GM21423 (cell line): ENCODE measurements around the gene FGFBP2.

Experiments used
- ATAC-seq: cut with Tn5 transposase; IDR thresholded peaks from one replicate; pipeline ENCODE4 v1.9.1; 2021; ENCODE audit warnings: mild to moderate bottlenecking, moderate library complexity; ENCODE audit not compliant: unreplicated experiment

The FGFBP2 gene

GRCh38 chr4:15963001-15963451 is at the start of gene FGFBP2:
Gene FGFBP2, minus strand, starts transcription at chr4:15963175. Its CDS starts 46 bp downstream, at chr4:15963129.
- peak; percentile 52 for ATAC-seq

GRCh38 chr4:16011173-16011572 is 48.2 kb upstream of the FGFBP2 start:
- ATAC-seq: no peak

- no peak for ATAC-seq
Observed at GRCh38 chr4:16009153-16009552, 46.2 kb upstream of the FGFBP2 start.

- ATAC-seq: no peak
Observed at GRCh38 chr4:16007471-16008095, 44.6 kb upstream of the FGFBP2 start.

- no peak for ATAC-seq
Observed at GRCh38 chr4:16006771-16007446, 43.9 kb upstream of the FGFBP2 start.

- no peak for ATAC-seq
Observed at GRCh38 chr4:16005676-16006075, 42.7 kb upstream of the FGFBP2 start.

GRCh38 chr4:16001484-16001858 is 38.5 kb upstream of the FGFBP2 start:
- ATAC-seq: peak; percentile 96

GRCh38 chr4:16000708-16001483 is 37.9 kb upstream of the FGFBP2 start:
- peak; percentile 9 for ATAC-seq

GRCh38 chr4:15996773-15997172 is 33.8 kb upstream of the FGFBP2 start:
- no peak for ATAC-seq

- ATAC-seq: no peak
Observed at GRCh38 chr4:15995826-15996225, 32.9 kb upstream of the FGFBP2 start.

GRCh38 chr4:15992167-15992485 is 29.2 kb upstream of the FGFBP2 start:
- ATAC-seq: no peak

- no peak for ATAC-seq
Observed at GRCh38 chr4:15990570-15991285, 27.8 kb upstream of the FGFBP2 start.

GRCh38 chr4:15989424-15989823 is 26.4 kb upstream of the FGFBP2 start:
- no peak for ATAC-seq

GRCh38 chr4:15988222-15988621 is 25.2 kb upstream of the FGFBP2 start:
- no peak for ATAC-seq

- ATAC-seq: no peak
Observed at GRCh38 chr4:15986907-15987306, 23.9 kb upstream of the FGFBP2 start.

- ATAC-seq: no peak
Observed at GRCh38 chr4:15983610-15984009, 20.6 kb upstream of the FGFBP2 start.

- ATAC-seq: no peak
Observed at GRCh38 chr4:15982842-15983524, 20.0 kb upstream of the FGFBP2 start.

GRCh38 chr4:15976456-15977447 is 13.8 kb upstream of the FGFBP2 start:
- ATAC-seq: no peak

- no peak for ATAC-seq
Observed at GRCh38 chr4:15971068-15971801, 8.3 kb upstream of the FGFBP2 start.
